B cell (primary cell): ENCODE measurements around the gene CTNNBL1. TPM values are rescaled to one million over a fixed set of nuclear protein-coding genes. Genes with fewer than 3 reads are reported as not detected.

Experiments used
- ATAC-seq: fragments of 200-7000 bp; cut with Tn5 transposase; one replicate; pipeline ENCODE4 v1.10.0; 2021; ENCODE audit warnings: low read depth, mild to moderate bottlenecking, moderate number of reproducible peaks, moderate library complexity
- CTCF ChIA-PET: fragments of 350-600 bp; sonication (Branson Sonifier 250); formaldehyde crosslinking; loops from one replicate; lab custom pipeline; 2021; ENCODE audit warnings: antibody characterized with exemption, inconsistent platforms; lab: Charles Lee
- POLR2A ChIA-PET: fragments of 350-600 bp; sonication (Branson Sonifier 250); formaldehyde crosslinking; loops from one replicate; lab custom pipeline; 2021; ENCODE audit warnings: antibody characterized with exemption; lab: Charles Lee
- DNase-seq: peaks from one replicate; pipeline ENCODE4 v3.0.0; 2013
- H2AFZ ChIP-seq: 2 replicates; pipeline ENCODE4 v1.6.1; 2012; ENCODE audit warnings: mild to moderate bottlenecking, low read depth, low read length; ENCODE audit not compliant: insufficient read depth, poor library complexity, severe bottlenecking
- H3K27ac ChIP-seq, 2 donors: 1 replicate in 1 of 2; 2 replicates in 1 of 2; pipeline ENCODE4 v1.5.1; 2012 to 2013; ENCODE audit warnings: low read length in 2 of 2, mild to moderate bottlenecking in 2 of 2, moderate library complexity in 1 of 2
- H3K27me3 ChIP-seq, 4 experiments: fragments of 200-600 bp in 1 of 4; sonication (generic) in 1 of 4; replicated peaks in 1 of 4; 1 replicate in 2 of 4; 2 replicates in 2 of 4; pipeline versions ENCODE4 v1.6.1 to v1.7.0; 2013 to 2016; ENCODE audit warnings: low read length in 3 of 4, mild to moderate bottlenecking in 2 of 4, mixed read lengths in 1 of 4, moderate library complexity in 1 of 4; ENCODE audit not compliant: insufficient read depth in 4 of 4, control insufficient read depth in 3 of 4; ENCODE audit errors: control extremely low read depth in 1 of 4
- H3K36me3 ChIP-seq, 2 experiments: replicated peaks in 1 of 2; 1 replicate in 1 of 2; 2 replicates in 1 of 2; pipeline versions ENCODE4 v1.6.1 to v1.7.1; 2013; ENCODE audit warnings: low read length in 1 of 2; ENCODE audit not compliant: insufficient read depth in 2 of 2, control insufficient read depth in 1 of 2; ENCODE audit errors: control extremely low read depth in 1 of 2, extremely low read depth in 1 of 2
- H3K4me1 ChIP-seq, 2 donors: fragments of 200-600 bp in 1 of 2; sonication (generic) in 1 of 2; 1 replicate in 1 of 2; 2 replicates in 1 of 2; pipeline versions ENCODE4 v1.5.1 to v1.6.1; 2013 to 2017; ENCODE audit warnings: low read length in 2 of 2; ENCODE audit not compliant: control insufficient read depth in 2 of 2, insufficient read depth in 2 of 2
- H3K4me2 ChIP-seq: replicated peaks from 2 replicates; pipeline ENCODE3; 2012; ENCODE audit warnings: mild to moderate bottlenecking, low read depth, low read length; ENCODE audit not compliant: poor library complexity, severe bottlenecking
- H3K4me3 ChIP-seq, 5 experiments: fragments of 200-600 bp in 1 of 5; sonication (generic) in 1 of 5; 1 replicate in 3 of 5; 2 replicates in 2 of 5; pipeline versions ENCODE4 v1.5.1 to v1.7.0; 2011 to 2016; ENCODE audit warnings: low read length in 4 of 5, mild to moderate bottlenecking in 4 of 5, low read depth in 2 of 5, control low read depth in 1 of 5, moderate library complexity in 1 of 5; ENCODE audit not compliant: insufficient read depth in 1 of 5; ENCODE audit errors: control extremely low read depth in 1 of 5, extremely low read depth in 1 of 5
- H3K79me2 ChIP-seq: fragments of 200-600 bp; sonication (generic); one replicate; pipeline ENCODE4 v1.6.0; 2016; ENCODE audit warnings: low read length; ENCODE audit not compliant: control insufficient read depth, insufficient read depth
- H3K9ac ChIP-seq: fragments of 200-600 bp; sonication (generic); 2 replicates; pipeline ENCODE4 v1.6.1; 2017; ENCODE audit warnings: mild to moderate bottlenecking, low read length, moderate library complexity
- H3K9me3 ChIP-seq, 3 donors: one replicate each; pipeline versions ENCODE4 v1.6.1 to v1.7.1; 2013; ENCODE audit warnings: low read length in 2 of 3; ENCODE audit not compliant: control insufficient read depth in 2 of 3, insufficient read depth in 1 of 3; ENCODE audit errors: control extremely low read depth in 1 of 3
- H4K20me1 ChIP-seq: 2 replicates; pipeline ENCODE4 v1.6.0; 2012; ENCODE audit warnings: mild to moderate bottlenecking, low read length; ENCODE audit not compliant: insufficient read depth, control insufficient read depth, poor library complexity, severe bottlenecking
- H3K27ac Mint-ChIP-seq: one replicate; pipeline ENCODE4 v1.8.0; 2021; ENCODE audit warnings: mixed read lengths
- H3K27me3 Mint-ChIP-seq: one replicate; pipeline ENCODE4 v1.8.0; 2021; ENCODE audit warnings: mixed read lengths
- H3K4me1 Mint-ChIP-seq: one replicate; pipeline ENCODE4 v1.8.0; 2021; ENCODE audit warnings: mixed read lengths
- H3K4me3 Mint-ChIP-seq: one replicate; pipeline ENCODE4 v1.8.0; 2021; ENCODE audit warnings: mixed read lengths
- H3K9me3 Mint-ChIP-seq: one replicate; pipeline ENCODE4 v1.8.0; 2022; ENCODE audit warnings: mixed read lengths; ENCODE audit not compliant: insufficient read depth
- EZH2 ChIP-seq: IDR thresholded peaks from 2 replicates; pipeline ENCODE4 v1.6.1; 2012; ENCODE audit warnings: borderline replicate concordance, low read depth, mild to moderate bottlenecking, moderate library complexity, low read length; ENCODE audit not compliant: insufficient read depth, poor library complexity, severe bottlenecking
- WGBS: methylation state at CpG from one replicate; pipeline ENCODE4 v1.1.5; 2013; ENCODE audit warnings: missing lambda C conversion rate; ENCODE audit not compliant: insufficient coverage; 5-methylcytosine and 5-hydroxymethylcytosine counted together
- intact Hi-C: fragments of 100-400 bp; cut with micrococcal nuclease; formaldehyde crosslinking; loops from one replicate; pipeline ENCODE4 v1.10.0; 2022
- polyA plus RNA-seq: library from polyadenylated mRNA; depleted of rRNA; stranded (reverse); fragments of >200 nt; gene quantifications from 2 replicates; pipeline ENCODE4 v1.2.3, GENCODE V29; 2012
- total RNA-seq, 2 donors: library from RNA; stranded (reverse); fragments of 120-200 nt in 1 of 2; gene quantifications; 1 replicate in 1 of 2; 2 replicates in 1 of 2; pipeline versions ENCODE4 v1.2.3 to v1.2.4, GENCODE V29; 2013 to 2022
- TF ChIP-seq, protein P1 (sequence below): fragments of 200-600 bp; IDR thresholded peaks from one replicate; pipeline ENCODE4 v1.8.0; 2022; ENCODE audit warnings: antibody characterized with exemption, mild to moderate bottlenecking

CTNNBL1 gene
- total and polyA plus RNA-seq, 2 donors (not counting 1 experiment from before 2014, with no cell fraction given), result 25.3 to 64.7 TPM

DNA sequence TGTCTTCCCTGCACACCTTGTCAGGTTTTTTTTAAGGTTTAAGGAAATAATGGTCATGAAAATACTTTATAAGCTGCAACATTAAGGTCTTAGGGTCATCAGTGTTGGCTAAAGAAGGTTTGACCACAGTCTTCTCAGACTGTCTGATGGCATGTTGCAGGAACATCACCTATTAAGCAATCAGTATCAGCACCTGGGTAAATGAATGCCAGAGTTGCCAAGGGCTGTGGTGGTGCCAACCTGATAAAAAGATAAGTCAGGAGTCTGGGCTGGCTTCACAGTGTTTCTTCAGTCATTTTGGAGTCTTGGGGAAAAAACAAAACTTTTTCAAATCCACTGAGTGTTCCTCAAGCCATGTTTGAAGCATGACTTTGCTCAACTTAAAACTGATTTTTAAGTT lies 147.6 kb downstream of the CTNNBL1 start:
- ATAC-seq (no peak), DNase-seq (no peak)
- no peaks in the 10 kb centered on the region for H3K9me3 ChIP-seq
- no peaks in the 10 kb centered on the region for H4K20me1 ChIP-seq
- no peaks in the 10 kb centered on the region for H3K79me2 ChIP-seq
- no peak overlapping the region for H3K27ac ChIP-seq
- H3K27me3 ChIP-seq, result no peaks in the 10 kb centered on the region
- no peak overlapping the region for H3K4me2 ChIP-seq
- Mint-ChIP-seq H3K27me3 (no peaks in the 10 kb centered on the region), H3K4me3 (no peak overlapping the region), H3K27ac (no peak overlapping the region), H3K9me3 (no peaks in the 10 kb centered on the region), H3K4me1 (peaks cover 7% of the 10 kb centered on the region)
- H3K4me3 ChIP-seq, result no peak overlapping the region
- intact Hi-C loops, result no loop called here
- POLR2A ChIA-PET, result no interaction called here
- CTCF ChIA-PET, result interaction anchor here (1.0 to 1.5 kb wide), 4 partner anchors 17 to 277 kb away, joined by 3 to 5 read pairs (median 3); no protein-coding TSS in a partner anchor
- H3K4me1 ChIP-seq, result no peaks in the 10 kb centered on the region
- peaks cover 2 to 55% of the 10 kb centered on the region in 2 experiments for H3K36me3 ChIP-seq
- TF ChIP-seq EZH2, result no peak
- TF ChIP-seq, protein P1, sequence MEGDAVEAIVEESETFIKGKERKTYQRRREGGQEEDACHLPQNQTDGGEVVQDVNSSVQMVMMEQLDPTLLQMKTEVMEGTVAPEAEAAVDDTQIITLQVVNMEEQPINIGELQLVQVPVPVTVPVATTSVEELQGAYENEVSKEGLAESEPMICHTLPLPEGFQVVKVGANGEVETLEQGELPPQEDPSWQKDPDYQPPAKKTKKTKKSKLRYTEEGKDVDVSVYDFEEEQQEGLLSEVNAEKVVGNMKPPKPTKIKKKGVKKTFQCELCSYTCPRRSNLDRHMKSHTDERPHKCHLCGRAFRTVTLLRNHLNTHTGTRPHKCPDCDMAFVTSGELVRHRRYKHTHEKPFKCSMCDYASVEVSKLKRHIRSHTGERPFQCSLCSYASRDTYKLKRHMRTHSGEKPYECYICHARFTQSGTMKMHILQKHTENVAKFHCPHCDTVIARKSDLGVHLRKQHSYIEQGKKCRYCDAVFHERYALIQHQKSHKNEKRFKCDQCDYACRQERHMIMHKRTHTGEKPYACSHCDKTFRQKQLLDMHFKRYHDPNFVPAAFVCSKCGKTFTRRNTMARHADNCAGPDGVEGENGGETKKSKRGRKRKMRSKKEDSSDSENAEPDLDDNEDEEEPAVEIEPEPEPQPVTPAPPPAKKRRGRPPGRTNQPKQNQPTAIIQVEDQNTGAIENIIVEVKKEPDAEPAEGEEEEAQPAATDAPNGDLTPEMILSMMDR, result no peak
- no peak overlapping the region for H2AFZ ChIP-seq
- no peak overlapping the region for H3K9ac ChIP-seq

DNA sequence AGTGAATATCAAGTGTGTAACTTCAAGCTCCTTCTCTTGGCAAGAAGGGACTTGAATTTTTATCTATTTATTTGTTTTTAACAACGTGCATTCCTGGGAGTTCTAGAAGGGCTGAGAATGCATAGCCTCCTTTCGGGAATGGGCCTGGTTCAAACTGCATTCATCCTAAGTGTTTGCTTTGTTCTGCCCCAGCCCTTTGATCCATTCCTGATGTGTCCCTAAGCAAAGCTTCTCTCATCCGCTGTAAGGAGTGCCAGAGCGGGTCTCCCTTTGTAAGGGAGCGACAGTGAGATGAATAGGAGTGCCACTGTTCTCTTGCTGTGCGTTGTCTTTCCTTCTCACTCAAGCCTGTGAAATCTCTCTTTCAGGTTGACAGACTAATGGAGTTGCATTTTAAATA lies 148.1 kb downstream of the CTNNBL1 start:
- Histone ChIP-seq H3K27ac (no peak overlapping the region), H3K27me3 (no peaks in the 10 kb centered on the region), H3K79me2 (no peaks in the 10 kb centered on the region), H3K9ac (no peak overlapping the region), H2AFZ (no peak overlapping the region), H3K4me1 (no peaks in the 10 kb centered on the region), H3K4me3 (no peak overlapping the region), H3K4me2 (no peak overlapping the region), H3K9me3 (no peaks in the 10 kb centered on the region), H4K20me1 (no peaks in the 10 kb centered on the region), H3K36me3 (peaks cover 2 to 59% of the 10 kb centered on the region in 2 experiments)
- Mint-ChIP-seq H3K27me3 (no peaks in the 10 kb centered on the region), H3K27ac (no peak overlapping the region), H3K4me1 (peaks cover 7% of the 10 kb centered on the region), H3K4me3 (no peak overlapping the region), H3K9me3 (no peaks in the 10 kb centered on the region)
- DNase-seq, result no peak
- CTCF ChIA-PET, result interaction anchor here (1.0 to 1.5 kb wide), 3 partner anchors 16 to 87 kb away, joined by 3 to 5 read pairs (median 3); no protein-coding TSS in a partner anchor
- TF ChIP-seq, protein P1, result no peak
- TF ChIP-seq EZH2, result no peak
- ATAC-seq, result no peak
- intact Hi-C loops, result no loop called here
- WGBS, result 97% methylated on average over 5 of the region's 6 CpGs
- POLR2A ChIA-PET, result no interaction called here
